B cell (primary cell): Measurements from ENCODE around the gene ETV6. TPM values are rescaled to one million over a fixed set of nuclear protein-coding genes. Genes with fewer than 3 reads are reported as not detected.
A peak's percentile ranks its signal among the peaks of the same experiment; 100 is the strongest.

Experiments used
- ATAC-seq: fragments of 200-7000 bp; cut with Tn5 transposase; one replicate; pipeline ENCODE4 v1.10.0; 2021; ENCODE audit warnings: low read depth, mild to moderate bottlenecking, moderate number of reproducible peaks, moderate library complexity
- CTCF ChIA-PET: fragments of 350-600 bp; sonication (Branson Sonifier 250); formaldehyde crosslinking; loops from one replicate; lab custom pipeline; 2021; ENCODE audit warnings: antibody characterized with exemption, inconsistent platforms; lab: Charles Lee
- POLR2A ChIA-PET: fragments of 350-600 bp; sonication (Branson Sonifier 250); formaldehyde crosslinking; loops from one replicate; lab custom pipeline; 2021; ENCODE audit warnings: antibody characterized with exemption; lab: Charles Lee
- DNase-seq: peaks from one replicate; pipeline ENCODE4 v3.0.0; 2013
- H2AFZ ChIP-seq: 2 replicates; pipeline ENCODE4 v1.6.1; 2012; ENCODE audit warnings: mild to moderate bottlenecking, low read depth, low read length; ENCODE audit not compliant: insufficient read depth, poor library complexity, severe bottlenecking
- H3K27ac ChIP-seq, 2 donors: 1 replicate in 1 of 2; 2 replicates in 1 of 2; pipeline ENCODE4 v1.5.1; 2012 to 2013; ENCODE audit warnings: low read length in 2 of 2, mild to moderate bottlenecking in 2 of 2, moderate library complexity in 1 of 2
- H3K27me3 ChIP-seq, 4 experiments: fragments of 200-600 bp in 1 of 4; sonication (generic) in 1 of 4; replicated peaks in 1 of 4; 1 replicate in 2 of 4; 2 replicates in 2 of 4; pipeline versions ENCODE4 v1.6.1 to v1.7.0; 2013 to 2016; ENCODE audit warnings: low read length in 3 of 4, mild to moderate bottlenecking in 2 of 4, mixed read lengths in 1 of 4, moderate library complexity in 1 of 4; ENCODE audit not compliant: insufficient read depth in 4 of 4, control insufficient read depth in 3 of 4; ENCODE audit errors: control extremely low read depth in 1 of 4
- H3K36me3 ChIP-seq, 2 experiments: replicated peaks in 1 of 2; 1 replicate in 1 of 2; 2 replicates in 1 of 2; pipeline versions ENCODE4 v1.6.1 to v1.7.1; 2013; ENCODE audit warnings: low read length in 1 of 2; ENCODE audit not compliant: insufficient read depth in 2 of 2, control insufficient read depth in 1 of 2; ENCODE audit errors: control extremely low read depth in 1 of 2, extremely low read depth in 1 of 2
- H3K4me1 ChIP-seq, 2 donors: fragments of 200-600 bp in 1 of 2; sonication (generic) in 1 of 2; 1 replicate in 1 of 2; 2 replicates in 1 of 2; pipeline versions ENCODE4 v1.5.1 to v1.6.1; 2013 to 2017; ENCODE audit warnings: low read length in 2 of 2; ENCODE audit not compliant: control insufficient read depth in 2 of 2, insufficient read depth in 2 of 2
- H3K4me2 ChIP-seq: replicated peaks from 2 replicates; pipeline ENCODE3; 2012; ENCODE audit warnings: mild to moderate bottlenecking, low read depth, low read length; ENCODE audit not compliant: poor library complexity, severe bottlenecking
- H3K4me3 ChIP-seq, 5 experiments: fragments of 200-600 bp in 1 of 5; sonication (generic) in 1 of 5; 1 replicate in 3 of 5; 2 replicates in 2 of 5; pipeline versions ENCODE4 v1.5.1 to v1.7.0; 2011 to 2016; ENCODE audit warnings: low read length in 4 of 5, mild to moderate bottlenecking in 4 of 5, low read depth in 2 of 5, control low read depth in 1 of 5, moderate library complexity in 1 of 5; ENCODE audit not compliant: insufficient read depth in 1 of 5; ENCODE audit errors: control extremely low read depth in 1 of 5, extremely low read depth in 1 of 5
- H3K79me2 ChIP-seq: fragments of 200-600 bp; sonication (generic); one replicate; pipeline ENCODE4 v1.6.0; 2016; ENCODE audit warnings: low read length; ENCODE audit not compliant: control insufficient read depth, insufficient read depth
- H3K9ac ChIP-seq: fragments of 200-600 bp; sonication (generic); 2 replicates; pipeline ENCODE4 v1.6.1; 2017; ENCODE audit warnings: mild to moderate bottlenecking, low read length, moderate library complexity
- H3K9me3 ChIP-seq, 3 donors: one replicate each; pipeline versions ENCODE4 v1.6.1 to v1.7.1; 2013; ENCODE audit warnings: low read length in 2 of 3; ENCODE audit not compliant: control insufficient read depth in 2 of 3, insufficient read depth in 1 of 3; ENCODE audit errors: control extremely low read depth in 1 of 3
- H4K20me1 ChIP-seq: 2 replicates; pipeline ENCODE4 v1.6.0; 2012; ENCODE audit warnings: mild to moderate bottlenecking, low read length; ENCODE audit not compliant: insufficient read depth, control insufficient read depth, poor library complexity, severe bottlenecking
- H3K27ac Mint-ChIP-seq: one replicate; pipeline ENCODE4 v1.8.0; 2021; ENCODE audit warnings: mixed read lengths
- H3K27me3 Mint-ChIP-seq: one replicate; pipeline ENCODE4 v1.8.0; 2021; ENCODE audit warnings: mixed read lengths
- H3K4me1 Mint-ChIP-seq: one replicate; pipeline ENCODE4 v1.8.0; 2021; ENCODE audit warnings: mixed read lengths
- H3K4me3 Mint-ChIP-seq: one replicate; pipeline ENCODE4 v1.8.0; 2021; ENCODE audit warnings: mixed read lengths
- H3K9me3 Mint-ChIP-seq: one replicate; pipeline ENCODE4 v1.8.0; 2022; ENCODE audit warnings: mixed read lengths; ENCODE audit not compliant: insufficient read depth
- EZH2 ChIP-seq: IDR thresholded peaks from 2 replicates; pipeline ENCODE4 v1.6.1; 2012; ENCODE audit warnings: borderline replicate concordance, low read depth, mild to moderate bottlenecking, moderate library complexity, low read length; ENCODE audit not compliant: insufficient read depth, poor library complexity, severe bottlenecking
- WGBS: methylation state at CpG from one replicate; pipeline ENCODE4 v1.1.5; 2013; ENCODE audit warnings: missing lambda C conversion rate; ENCODE audit not compliant: insufficient coverage; 5-methylcytosine and 5-hydroxymethylcytosine counted together
- intact Hi-C: fragments of 100-400 bp; cut with micrococcal nuclease; formaldehyde crosslinking; loops from one replicate; pipeline ENCODE4 v1.10.0; 2022
- polyA plus RNA-seq: library from polyadenylated mRNA; depleted of rRNA; stranded (reverse); fragments of >200 nt; gene quantifications from 2 replicates; pipeline ENCODE4 v1.2.3, GENCODE V29; 2012
- total RNA-seq, 2 donors: library from RNA; stranded (reverse); fragments of 120-200 nt in 1 of 2; gene quantifications; 1 replicate in 1 of 2; 2 replicates in 1 of 2; pipeline versions ENCODE4 v1.2.3 to v1.2.4, GENCODE V29; 2013 to 2022
- TF ChIP-seq, protein P1 (sequence below): fragments of 200-600 bp; IDR thresholded peaks from one replicate; pipeline ENCODE4 v1.8.0; 2022; ENCODE audit warnings: antibody characterized with exemption, mild to moderate bottlenecking

Gene ETV6
- total and polyA plus RNA-seq, 2 donors (not counting 1 experiment from before 2014, with no cell fraction given) = 17.4 to 123 TPM

GRCh38 chr12:11749943-11750690 is 100.6 kb downstream of the ETV6 start:
- Histone ChIP-seq H4K20me1 (no peaks in the 10 kb centered on the region), H3K9ac (peak overlapping the region; percentile 56), H3K4me3 (peak overlapping the region; percentile 9 to 57 (median 38)), H3K27me3 (no peaks in the 10 kb centered on the region), H3K27ac (peak overlapping the region; percentile 88 to 89), H3K9me3 (no peaks in the 10 kb centered on the region), H3K4me2 (peak overlapping the region; percentile 77), H3K4me1 (peaks cover 78 to 81% of the 10 kb centered on the region in 2 donors), H2AFZ (peak overlapping the region; percentile 48), H3K79me2 (peaks cover 90% of the 10 kb centered on the region), H3K36me3 (peaks cover 4 to 18% of the 10 kb centered on the region in 2 experiments)
- ChIA-PET POLR2A (interaction anchor here (0.6 to 1.8 kb wide), 8 partner anchors 9 to 100 kb away, joined by 3 to 12 read pairs (median 6); partner anchors contain the start of gene ETV6), CTCF (interaction anchor here (1.2 to 2.5 kb wide), 6 partner anchors 9 to 283 kb away, joined by 3 to 18 read pairs (median 6); no protein-coding TSS in a partner anchor)
- DNase-seq (peak; percentile 85), ATAC-seq (peak; percentile 60)
- no peaks in the 10 kb centered on the region for H3K9me3 Mint-ChIP-seq
- WGBS = 16% methylated on average over 3 of the region's 11 CpGs
- TF ChIP-seq, protein P1, sequence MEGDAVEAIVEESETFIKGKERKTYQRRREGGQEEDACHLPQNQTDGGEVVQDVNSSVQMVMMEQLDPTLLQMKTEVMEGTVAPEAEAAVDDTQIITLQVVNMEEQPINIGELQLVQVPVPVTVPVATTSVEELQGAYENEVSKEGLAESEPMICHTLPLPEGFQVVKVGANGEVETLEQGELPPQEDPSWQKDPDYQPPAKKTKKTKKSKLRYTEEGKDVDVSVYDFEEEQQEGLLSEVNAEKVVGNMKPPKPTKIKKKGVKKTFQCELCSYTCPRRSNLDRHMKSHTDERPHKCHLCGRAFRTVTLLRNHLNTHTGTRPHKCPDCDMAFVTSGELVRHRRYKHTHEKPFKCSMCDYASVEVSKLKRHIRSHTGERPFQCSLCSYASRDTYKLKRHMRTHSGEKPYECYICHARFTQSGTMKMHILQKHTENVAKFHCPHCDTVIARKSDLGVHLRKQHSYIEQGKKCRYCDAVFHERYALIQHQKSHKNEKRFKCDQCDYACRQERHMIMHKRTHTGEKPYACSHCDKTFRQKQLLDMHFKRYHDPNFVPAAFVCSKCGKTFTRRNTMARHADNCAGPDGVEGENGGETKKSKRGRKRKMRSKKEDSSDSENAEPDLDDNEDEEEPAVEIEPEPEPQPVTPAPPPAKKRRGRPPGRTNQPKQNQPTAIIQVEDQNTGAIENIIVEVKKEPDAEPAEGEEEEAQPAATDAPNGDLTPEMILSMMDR = no peak
- TF ChIP-seq EZH2 = no peak
- peaks cover 86% of the 10 kb centered on the region for H3K4me1 Mint-ChIP-seq
- peak overlapping the region; percentile 83 for H3K4me3 Mint-ChIP-seq
- H3K27me3 Mint-ChIP-seq = no peaks in the 10 kb centered on the region
- intact Hi-C loops = loop anchor here (1.0 to 10.0 kb wide), 6 partner anchors 9 to 282 kb away; no protein-coding TSS in a partner anchor
- peak overlapping the region; percentile 96 for H3K27ac Mint-ChIP-seq
